Left colon (tissue), 2 donors: ENCODE data around the gene ANG. TPM values are rescaled to one million over a fixed set of nuclear protein-coding genes. Genes with fewer than 3 reads are reported as not detected.
"Not testable (repeated sequence)": the region's sequence is repeated elsewhere in the genome, so short reads cannot be mapped to it uniquely, and the experiment has no call there.

Experiments used
- ATAC-seq: fragments of 200-7000 bp; cut with Tn5 transposase; one replicate; pipeline ENCODE4 v1.9.1; 2020; ENCODE audit warnings: mild to moderate bottlenecking, moderate library complexity
- DNase-seq, 2 donors: peaks; one replicate each; pipeline ENCODE4 v3.0.0-alpha.2; 2020
- intact Hi-C, 2 donors: fragments of 100-400 bp; cut with DNase I in 1 of 2; cut with micrococcal nuclease in 1 of 2; formaldehyde crosslinking; loops; one replicate each; pipeline versions ENCODE4 v1.11.2 to v1.14.0; 2022; cut with DNase I, micrococcal nuclease
- long read RNA-seq: library from polyadenylated mRNA; unstranded; transcript quantifications from one replicate; pipeline ENCODE4 v2.0.0, GENCODE V29; 2021
- total RNA-seq, 2 donors: library from RNA; stranded (reverse); fragmentation: NEBNext Ultra II Directional; extraction: Animal tissue kit (Norgen Biotek cat#: 25700); gene quantifications; one replicate each; pipeline ENCODE4 v1.2.1, GENCODE V29; 2021
- donor health status: DM: no; HTN: no; CAD: no.
- donor health status: DM: yes; HTN: yes; CAD: no.

The ANG gene
- 10 to 100 TPM; 49.2 to 50.4 TPM for total RNA-seq
- long read RNA-seq, transcript ANG-201 (2 exons, 1,222 nt), result major isoform, 21 of 21 reads
- long read RNA-seq, partial matches to known transcripts, result 0 of 21 reads
- long read RNA-seq, other reads (novel, unspliced or antisense), result 0 of 21 reads

DNA sequence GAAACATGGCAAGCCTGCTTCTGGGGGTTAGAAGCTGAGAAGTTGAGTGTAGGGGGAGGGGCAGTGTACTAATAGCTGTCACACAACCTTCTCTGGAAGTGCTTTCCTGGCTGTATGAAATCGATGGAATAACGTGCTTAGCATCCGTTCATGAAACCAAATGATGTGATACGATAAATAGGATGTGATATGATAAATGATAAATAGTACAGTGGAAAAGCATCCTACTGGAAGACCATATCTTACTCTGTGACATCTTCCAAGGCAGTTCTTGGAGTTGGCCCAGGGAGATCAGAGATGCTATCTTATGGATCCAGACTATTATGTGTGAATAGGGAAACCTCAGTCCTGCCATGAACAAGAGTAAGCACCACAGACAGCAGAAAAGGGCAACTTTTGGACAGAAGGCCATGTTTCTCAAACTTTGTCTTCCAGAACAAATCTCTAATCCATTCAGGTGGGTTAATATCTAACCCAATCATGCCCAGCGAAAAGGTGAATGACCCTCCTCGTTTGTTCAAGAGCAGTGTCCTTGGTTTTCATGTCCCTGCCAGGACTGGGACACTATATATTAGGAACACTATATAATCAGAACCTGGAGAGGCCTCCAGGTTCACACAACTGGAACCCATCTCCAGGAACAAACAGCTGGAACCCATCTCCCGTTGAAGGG is at the start of gene ANG:
TSS of gene ANG (plus strand) at position 598 of the 673 bp plus-strand sequence. CDS start 4,801 bp downstream, outside the sequence.
- intact Hi-C loops, result loop anchor here (10.0 kb wide), 2 partner anchors 74 to 274 kb away; partner anchors contain the start of gene TEP1 (in 2 of the 2)
- ATAC-seq (no peak), DNase-seq (no peak)

DNA sequence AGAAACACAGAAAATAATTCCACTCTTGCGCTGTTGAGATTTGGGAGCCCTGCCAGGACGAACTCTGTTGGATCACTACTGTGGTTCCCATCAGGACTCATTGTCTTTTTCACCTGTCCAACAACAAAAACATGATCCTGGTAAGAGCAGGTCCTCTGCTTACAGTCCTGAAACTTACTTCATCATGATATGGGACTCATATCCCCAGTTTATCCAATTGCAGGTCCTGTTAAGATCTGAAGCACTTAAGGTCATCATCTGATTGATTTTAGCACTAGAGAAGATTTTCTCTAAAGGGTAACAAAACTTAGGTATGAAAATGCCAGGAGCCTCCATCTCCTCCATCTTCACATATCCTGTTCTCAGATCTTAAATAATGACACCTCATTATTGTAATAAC is 47.0 kb upstream of the ANG start, which contains the start of gene OR6S1:
TSS of gene OR6S1 (minus strand) at position 101 of the 400 bp plus-strand sequence. CDS start at position 101, 0 bp downstream.
- intact Hi-C loops, result no loop called here

DNA sequence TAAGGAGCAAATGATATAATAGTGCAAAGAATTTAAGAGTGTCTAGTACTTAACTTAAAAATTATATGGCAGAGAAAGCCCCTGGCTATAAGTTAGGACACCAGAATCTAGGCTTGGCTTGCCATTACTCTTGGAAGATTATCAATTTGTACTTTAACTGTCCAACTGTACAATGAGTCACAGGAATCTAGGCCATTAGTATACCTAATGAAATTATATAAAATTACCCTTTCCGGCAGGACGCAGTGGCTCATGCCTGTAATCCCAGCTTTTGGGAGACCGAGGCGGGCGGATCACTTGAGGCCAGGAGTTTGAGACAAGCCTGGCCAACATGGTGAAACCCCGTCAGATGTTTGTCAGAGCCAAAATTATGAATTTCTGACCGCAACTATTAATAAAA is 46.4 kb upstream of the ANG start:
- DNase-seq, result no peak
- intact Hi-C loops, result no loop called here
- no peak for ATAC-seq

More for the DNA sequence above, 47.0 kb upstream of the ANG start, which contains the start of gene OR6S1:
- ATAC-seq (no peak), DNase-seq (no peak)

DNA sequence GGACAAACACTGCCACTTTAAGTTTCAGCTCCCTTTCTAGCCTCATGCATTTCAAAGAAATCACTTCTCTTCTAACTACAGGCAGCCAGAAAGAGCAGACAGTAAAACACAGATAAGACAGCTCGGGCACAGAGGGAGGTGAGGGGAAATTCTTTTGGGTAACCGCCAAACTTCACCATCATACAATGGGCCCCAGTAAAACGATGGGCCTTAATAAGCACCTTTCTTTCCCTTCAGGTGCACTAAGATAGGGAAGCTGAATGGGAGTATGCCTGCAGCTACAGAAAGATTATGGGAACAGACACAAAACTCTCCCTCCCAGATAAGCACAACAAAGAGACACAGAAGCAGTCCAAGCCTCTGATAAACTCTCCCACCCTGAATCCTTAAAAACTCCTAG is 45.8 kb upstream of the ANG start:
- DNase-seq, intact Hi-C loops, ATAC-seq: not testable (repeated sequence)

DNA sequence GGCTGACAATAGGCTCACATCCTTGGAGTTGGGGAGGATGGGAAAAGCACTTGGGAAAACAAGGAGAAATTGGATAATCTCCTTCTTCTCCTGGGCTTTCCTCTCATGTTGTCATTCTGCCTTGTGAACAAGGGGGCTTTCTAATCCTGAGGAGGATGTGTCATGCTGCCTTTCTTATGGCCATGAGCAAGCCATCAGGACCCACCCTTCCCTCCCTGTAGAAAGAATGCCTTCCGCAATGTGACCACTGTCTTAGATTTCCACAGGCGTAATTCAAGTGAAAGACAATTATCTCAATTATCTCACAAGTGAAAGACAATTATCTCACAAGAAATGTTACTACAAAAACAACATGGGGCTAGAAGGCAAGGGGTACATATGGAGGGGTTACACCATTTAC is 44.0 kb upstream of the ANG start:
- DNase-seq (no peak), ATAC-seq (no peak)
- intact Hi-C loops, result no loop called here

DNA sequence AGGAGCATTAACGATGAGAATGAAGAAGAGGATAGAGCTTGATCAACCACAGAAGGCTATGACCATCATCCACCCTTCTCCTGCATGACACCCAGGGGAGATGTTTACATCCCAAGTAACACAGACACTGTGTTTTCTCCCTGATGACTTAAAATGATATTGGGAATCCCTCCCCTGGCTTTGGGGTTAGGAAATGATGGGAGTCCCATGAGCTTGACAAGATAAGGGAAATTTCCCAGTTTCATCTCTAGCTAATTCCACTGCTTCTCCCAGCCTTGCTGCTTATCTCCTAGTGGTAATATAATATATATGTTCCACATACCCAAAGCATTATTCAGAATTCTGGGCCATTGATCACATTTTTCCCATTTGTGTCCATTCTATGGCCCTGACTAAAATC is 43.1 kb upstream of the ANG start:
- DNase-seq, result no peak
- no peak for ATAC-seq
- intact Hi-C loops, result no loop called here

DNA sequence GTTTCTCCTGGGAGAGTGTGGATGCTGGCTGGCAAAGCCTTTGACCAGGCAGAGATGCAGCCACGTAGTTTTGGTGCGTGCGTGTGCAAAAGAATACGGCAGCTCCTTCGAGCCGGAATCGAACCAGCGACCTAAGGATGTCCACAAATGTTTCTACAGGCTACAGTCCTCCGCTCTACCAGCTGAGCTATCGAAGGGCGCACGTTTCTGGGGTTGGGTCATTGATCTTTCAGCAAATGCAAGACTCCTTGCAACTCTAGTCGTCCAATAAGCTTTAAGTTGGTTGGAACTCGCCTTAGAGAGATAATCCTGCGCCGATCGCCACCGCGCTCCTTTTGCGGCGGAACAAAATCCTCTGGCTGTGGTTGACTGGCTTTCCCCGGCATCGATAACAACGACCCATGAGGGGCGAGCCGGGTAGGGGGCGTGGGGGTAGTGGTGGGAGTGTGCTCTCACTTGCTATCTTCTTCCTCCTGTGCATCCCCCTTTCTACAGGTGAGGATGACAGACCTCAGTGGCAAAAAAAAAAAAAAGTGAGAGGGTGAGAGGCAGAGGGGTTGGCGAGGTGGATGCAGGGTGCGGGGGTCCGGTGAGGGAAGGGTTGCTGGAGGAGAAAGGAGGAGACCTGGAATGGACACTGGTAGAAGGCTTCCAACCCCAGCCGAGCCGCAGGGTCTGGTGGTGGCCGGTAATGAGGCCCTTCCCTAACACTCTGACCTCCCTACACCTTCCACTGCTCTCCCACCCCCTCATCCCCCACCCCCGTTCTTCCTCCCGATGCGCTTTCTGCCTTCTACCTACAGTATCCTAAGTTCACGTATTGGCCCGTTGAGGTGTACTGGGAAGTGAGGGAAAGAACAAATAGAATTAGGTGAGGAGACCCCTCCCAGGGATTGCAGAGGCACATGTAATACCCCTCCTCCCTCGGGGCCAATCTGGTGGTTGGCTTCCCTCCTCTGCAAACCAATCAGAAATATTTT is 35.3 kb upstream of the ANG start:
- no peak for DNase-seq
- no peak for ATAC-seq

DNA sequence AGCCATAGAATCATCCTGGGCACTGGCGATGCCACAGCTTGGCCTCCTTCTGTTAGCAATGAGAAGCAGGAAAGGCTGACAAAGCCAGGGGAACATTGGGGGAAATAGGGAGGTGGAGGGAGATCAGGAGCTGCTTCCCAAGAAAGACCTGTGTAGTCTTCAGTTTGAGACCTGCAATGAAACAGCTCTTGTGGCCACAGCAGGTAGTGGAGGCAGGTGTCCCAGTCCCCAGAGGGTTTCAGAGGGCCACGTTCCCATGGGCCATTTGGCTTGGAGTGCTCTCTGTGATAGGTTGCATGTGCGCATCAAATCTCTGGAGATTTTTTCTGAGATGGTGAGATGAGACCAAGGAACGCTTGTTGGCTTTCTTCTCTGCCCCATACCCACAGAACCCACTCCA is 32.7 kb upstream of the ANG start:
- ATAC-seq (no peak), DNase-seq (no peak)
- intact Hi-C loops, result no loop called here

More for the DNA sequence above, 35.3 kb upstream of the ANG start:
- intact Hi-C loops, result no loop called here

DNA sequence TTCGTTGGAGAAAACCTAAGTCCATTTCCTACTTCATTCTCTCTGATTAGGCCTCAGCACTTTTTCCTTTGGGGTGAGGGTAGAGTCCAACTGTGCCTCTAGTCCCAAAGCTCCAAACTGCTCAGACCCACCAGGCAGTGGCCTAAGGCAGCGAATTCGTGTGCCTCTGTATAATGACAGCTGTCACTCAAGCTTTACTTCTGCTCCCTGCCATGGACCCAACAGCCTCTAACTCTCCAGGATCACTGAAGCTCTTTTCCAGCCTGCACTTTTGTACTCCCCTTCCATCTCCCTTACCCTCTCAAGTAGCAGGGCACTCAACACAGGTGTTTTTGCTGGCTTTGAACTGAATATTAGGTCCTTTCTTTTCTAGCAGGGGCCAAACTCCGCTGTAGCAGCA is 32.3 kb upstream of the ANG start:
- intact Hi-C loops, result no loop called here
- no peak for ATAC-seq
- no peak for DNase-seq

DNA sequence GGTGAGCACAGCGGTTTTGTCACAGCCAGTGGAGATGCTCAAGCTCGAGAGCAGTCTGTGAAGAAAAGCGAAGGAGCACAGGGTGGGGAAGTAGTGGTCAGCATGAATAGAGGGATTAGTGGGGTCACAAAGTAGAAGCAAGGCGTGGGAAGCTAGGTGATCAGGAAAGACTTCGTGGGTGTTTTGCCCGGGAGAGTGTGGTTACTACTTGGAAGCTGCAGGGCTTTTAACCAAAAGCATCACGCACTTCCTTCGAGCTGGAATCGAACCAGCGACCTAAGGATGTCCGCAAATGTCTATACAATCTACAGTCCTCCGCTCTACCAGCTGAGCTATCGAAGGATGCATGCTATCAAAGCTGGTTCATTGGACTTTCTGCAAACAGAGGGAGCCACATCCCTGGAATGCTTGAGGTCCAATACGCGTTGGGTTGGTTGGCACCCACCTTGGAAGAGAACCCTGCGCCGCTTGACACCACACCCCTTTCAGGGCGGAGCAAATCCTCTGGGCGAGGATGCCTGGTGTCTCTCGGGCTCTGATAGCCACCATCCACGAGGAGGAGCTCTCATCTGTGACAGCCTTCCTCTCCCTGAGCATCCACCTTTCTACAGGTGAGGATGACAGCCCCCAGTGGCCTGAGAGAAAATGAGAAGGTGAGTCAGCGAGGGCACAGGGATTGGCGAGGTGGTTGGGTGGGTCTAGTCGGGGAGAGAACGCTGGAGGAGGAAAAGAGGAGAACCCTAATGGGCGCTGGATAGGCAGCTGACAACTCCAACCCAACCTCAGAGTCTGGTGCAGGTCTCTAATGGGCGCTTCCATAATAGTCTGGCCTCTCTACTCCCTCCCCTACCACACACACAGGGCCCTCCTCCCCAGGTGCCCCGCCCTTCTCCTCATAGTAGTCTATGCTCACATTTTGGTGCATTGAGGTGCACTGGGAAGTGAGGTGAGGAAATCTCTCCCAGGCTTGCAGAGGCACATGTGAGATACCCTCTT is 31.1 kb upstream of the ANG start:
- no peak for DNase-seq
- intact Hi-C loops, result no loop called here
- ATAC-seq, result peak; percentile 45

DNA sequence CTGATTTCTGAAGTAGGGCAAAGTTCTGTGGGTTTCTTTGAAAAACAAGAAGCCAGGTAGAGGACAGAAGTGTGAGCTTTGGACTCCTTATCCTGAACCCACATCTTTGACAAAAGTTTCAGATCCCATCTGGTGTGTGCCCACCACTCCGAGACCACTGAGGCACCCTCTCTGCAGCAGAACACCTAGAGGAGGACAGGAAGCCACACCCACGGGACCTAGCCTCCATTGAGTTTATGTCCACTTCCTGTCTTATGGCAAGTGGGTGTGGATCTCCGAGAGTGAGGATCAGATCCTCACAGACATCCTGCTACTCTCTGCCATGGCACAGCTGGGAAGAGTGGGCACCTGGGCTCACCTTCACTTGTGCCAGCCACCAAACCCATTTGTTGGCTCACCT is 30.3 kb upstream of the ANG start:
- ATAC-seq (no peak), DNase-seq (no peak)
- intact Hi-C loops, result no loop called here

DNA sequence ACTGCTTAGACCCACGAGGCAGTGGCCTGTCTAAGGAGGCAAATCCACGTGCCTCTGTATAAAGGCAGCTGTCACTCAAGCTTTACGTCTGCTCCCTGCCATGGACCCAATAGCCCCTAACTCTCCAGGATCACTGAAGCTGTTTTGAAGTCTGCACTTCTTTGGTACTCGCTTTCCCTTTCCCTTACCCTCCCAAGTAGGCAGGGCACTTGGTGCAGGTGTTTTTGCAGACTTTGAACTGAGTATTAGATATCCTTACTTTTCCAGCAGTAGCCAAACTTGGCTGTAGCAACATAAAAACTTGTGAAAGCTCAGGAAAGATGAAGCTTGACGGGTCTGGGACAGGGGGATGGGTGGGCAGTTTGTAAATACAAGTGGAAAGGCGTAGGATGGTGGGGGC is 29.2 kb upstream of the ANG start:
- intact Hi-C loops, result no loop called here
- DNase-seq (no peak), ATAC-seq (no peak)

DNA sequence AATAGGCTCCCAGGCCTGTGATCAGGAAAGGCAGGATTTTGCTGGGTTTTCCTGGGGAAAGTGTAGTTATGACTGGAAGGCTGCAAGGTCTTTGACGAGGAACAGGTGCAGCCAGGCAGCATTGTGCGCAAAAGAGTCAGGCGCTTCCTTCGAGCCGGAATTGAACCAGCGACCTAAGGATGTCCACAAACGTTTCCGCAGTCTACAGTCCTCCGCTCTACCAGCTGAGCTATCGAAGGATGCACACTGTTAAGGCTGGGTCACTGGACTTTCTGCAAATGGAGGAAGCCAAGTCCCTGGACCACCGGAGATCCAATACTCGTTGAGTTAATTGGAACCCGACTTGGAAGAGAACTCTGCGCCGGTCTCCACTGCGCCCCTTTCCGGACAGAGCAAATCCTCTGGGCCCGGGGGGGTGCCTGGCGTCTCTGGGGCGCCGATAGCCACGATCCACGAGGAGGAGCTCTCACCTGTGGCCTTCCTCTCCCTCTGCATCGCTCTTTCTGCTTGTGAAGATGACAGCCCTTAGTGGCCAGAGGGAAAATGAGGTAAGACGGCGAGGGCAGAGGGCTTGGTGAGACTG is 28.7 kb upstream of the ANG start:
- intact Hi-C loops, result no loop called here
- no peak for ATAC-seq

DNA sequence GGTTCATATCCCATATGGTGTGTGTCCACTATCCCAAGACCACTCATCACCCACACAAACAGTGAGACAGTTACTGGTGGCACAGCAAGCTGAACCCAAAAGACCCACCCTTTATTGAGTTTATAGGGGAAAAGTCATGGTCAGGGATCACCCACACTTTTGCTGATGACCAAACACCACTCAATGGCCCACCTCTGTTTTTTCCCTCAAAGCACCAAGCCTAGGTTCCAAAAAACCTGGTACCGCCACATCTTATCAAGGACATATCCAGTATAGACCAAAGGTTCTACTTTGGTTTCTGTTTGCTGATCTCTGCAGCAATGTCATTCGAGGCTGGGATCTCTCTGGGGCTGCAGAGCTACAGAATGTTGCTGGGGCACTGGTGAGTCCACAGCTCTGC is 27.4 kb upstream of the ANG start:
- no peak for ATAC-seq

More for the DNA sequence above, 28.7 kb upstream of the ANG start:
- DNase-seq, result no peak

DNA sequence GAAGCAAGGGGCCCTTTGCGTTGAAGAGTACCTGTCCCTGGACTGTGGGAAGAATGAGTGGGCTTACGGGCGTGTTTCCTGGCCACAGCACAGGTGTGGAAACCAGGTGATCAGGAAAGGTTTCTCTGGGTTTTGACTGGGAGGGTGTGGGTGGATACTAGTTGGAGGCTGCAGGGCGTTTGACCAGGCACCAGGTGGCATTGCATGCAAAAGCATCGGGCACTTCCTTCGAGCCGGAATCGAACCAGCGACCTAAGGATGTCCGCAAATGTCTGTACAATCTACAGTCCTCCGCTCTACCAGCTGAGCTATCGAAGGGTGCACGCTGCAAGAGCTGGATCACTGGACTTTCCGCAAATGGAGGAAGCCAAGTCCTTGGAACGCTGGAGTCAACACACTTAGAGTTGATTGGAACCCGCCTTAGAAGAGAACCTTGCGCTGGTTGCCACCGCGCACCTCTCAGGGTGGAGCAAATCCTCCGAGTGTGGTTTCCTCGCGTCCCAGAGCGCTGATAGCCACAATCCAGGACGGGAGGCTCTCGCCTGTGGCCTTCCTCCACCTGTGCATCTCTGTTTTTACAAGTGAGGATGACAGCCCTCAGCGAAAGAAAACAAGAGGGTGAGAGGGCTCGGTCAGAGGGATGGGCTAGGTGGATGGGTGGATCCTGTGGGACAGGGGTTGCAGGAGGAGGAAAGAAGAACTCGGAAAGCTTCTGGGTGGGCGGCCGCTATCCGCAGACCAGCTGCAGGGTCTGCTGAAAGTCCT is 25.4 kb upstream of the ANG start:
- DNase-seq (peak; percentile 79 to 82), ATAC-seq (peak; percentile 91)
- intact Hi-C loops, result no loop called here

More for the DNA sequence above, 27.4 kb upstream of the ANG start:
- intact Hi-C loops, result no loop called here
- no peak for DNase-seq

DNA sequence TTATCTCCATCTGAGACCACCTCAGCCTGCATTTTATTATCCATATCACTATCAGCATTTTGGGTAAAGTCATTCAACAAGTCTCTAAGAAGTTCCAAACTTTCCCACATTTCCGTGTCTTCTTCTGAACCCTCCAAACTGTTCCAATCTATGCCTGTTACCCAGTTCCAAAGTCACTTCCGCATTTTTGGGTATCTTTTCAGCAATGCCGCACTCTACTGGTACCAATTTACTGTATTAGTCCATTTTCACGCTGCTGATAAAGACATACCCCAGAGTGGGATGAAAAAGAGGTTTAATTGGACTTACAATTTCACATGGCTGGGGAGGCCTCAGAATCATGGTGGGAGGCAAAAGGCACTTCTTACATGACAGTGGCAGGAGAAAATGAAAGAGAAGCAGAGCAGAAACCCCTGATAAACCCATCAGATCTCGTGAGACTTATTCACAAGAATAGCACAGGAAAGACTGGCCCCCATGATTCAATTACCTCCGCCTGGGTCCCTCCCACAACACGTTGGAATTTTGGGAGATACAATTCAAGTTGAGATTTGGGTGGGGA is 22.1 kb upstream of the ANG start:
- intact Hi-C loops, ATAC-seq, DNase-seq: not testable (repeated sequence)

DNA sequence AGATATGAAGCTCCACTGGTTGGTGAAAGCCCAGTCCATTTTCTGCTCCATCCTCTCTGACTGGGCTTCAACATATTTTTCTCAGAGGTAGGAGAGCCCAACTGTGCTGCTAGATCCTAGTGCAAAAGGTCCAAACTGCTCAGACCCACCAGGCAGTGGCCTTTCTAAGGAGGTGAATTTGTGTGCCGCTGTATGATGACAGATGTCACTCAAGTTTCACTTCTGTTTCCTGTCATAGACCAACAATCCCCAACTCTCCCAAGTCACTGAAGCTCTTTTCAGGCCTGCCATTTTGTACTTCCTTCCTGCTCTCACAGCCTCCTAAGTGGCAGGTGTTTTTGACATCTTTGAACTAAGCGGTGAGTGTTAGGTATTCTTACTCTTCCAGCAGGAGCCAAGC is 20.6 kb upstream of the ANG start:
- intact Hi-C loops, result no loop called here
- DNase-seq, result no peak
- ATAC-seq, result no peak
